ENCODE data around the gene CARNS1.
A peak's percentile ranks its signal among the peaks of the same experiment; 100 is the strongest.

CARNS1 gene

DNA sequence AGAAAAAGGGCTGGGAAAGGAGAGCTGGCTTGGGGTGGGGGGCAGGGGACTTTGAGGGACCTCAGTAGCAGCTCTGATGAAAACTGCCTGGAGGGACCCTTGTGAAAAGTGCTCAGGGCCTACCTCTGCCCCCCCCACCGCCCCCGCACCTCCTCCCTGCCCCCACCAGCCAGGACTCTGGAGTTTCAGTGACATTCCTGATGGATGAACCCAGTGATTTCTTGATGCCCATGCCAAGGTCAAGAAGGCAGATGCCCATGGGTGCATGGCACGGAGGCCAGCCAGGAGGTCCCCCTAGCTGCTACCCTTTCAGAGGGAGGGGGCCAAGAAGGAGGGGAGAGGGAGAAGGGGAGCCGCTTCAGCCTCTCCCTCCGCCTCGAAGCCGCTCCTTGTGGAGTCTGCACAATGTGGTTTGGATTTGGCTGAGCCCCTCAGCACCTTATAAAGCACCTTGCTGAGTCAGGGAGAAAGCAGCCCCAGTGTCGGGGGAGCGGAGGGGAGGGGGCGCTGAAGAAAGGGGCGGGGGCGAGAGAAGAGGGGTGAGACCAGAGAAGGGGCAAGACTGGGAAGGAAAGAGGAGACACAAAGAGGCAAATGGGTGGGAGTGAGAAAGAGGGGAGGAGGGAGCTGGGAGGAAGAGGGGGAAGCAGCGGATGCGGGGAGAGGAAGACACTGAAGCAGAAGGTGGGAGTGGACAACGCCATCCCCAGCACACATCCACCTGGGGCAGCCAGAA is 40.0 kb upstream of the CARNS1 start:
- peak; percentile 69 for FAIRE-seq
- no peak for DNase-seq (ENCODE audit: insufficient read length, low spot score)

DNA sequence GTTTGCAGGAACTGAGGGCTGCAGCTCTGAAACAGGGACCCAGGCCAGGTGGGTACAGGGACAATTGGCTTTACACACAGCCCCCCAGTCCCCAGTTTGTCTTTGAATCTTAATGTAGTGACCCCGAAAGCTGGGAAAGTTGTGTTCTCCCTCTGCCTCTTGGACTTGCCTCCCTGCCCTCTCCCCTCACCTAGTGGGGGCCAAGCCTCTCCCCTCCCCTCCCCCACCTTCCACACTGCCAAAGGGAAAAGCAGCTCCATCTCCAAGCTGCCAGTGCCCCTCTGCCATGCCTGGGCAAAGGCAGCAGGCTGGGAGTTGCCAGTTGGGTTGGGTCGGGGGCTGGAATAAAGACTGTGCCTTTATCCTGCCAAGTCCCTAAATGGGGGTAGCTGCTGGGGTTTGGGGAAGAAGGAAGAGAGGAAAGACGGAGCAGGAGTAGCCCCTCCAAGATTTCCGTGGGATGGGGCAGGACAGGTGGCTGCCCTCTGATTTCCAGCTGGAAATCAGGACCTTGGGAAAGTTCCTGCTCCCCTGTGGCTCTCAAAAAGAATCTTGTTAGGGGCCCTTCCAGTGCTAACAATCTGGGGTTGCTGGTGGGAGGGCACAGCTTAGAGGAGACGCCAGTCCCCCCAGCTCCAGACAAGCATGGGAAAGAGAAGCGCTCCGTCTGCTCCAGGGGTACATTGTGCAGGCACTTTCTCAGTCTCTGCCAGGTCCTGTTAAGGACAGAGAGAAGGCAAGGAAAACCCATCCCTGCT is 39.2 kb upstream of the CARNS1 start:
- DNase-seq (ENCODE audit: insufficient read length, low spot score) = no peak
- no peak for FAIRE-seq

DNA sequence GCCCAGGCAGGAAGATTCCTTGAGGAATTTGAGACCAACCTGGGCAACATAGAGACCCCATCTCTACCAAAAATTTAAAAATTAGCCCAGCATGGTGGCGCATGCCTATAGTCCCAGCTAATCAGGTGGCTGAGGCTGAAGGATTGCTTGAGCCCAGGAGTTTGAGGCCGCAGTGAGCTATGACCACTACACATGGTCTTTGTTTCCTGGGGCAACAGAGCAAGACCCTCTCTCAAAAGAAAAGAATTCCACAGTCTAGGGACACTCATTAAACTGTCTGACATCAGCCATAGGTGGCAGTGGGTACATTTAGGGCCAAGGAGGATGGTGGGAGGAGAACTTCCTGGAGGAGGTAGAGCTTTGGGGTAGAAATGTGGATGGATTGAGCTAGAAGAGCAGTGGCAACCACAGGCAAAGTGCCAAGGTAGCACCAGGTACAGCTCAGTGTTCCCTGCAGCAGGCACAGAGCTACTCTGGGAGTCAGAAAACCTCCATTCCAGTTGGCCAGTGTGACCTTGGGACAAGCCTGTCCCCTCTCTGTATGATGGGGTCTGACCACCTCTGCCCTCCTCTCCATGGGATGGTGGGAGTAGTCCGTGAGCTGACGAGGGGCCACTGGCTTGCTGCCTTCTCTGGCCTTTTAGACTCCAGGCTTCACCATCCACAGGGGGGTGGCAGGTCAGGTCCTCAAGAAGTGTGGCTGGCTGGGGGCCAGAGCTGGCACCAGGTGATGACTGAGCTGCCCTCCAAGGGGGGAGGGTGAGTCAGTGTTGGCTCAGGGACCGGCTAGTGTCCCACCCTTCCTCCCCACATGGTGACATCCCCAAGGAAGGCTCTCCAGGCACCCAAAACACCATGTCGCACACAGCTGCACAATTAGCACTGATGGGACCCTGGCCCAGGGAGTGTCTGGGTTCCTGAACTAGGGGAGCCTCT is 38.3 kb upstream of the CARNS1 start:
- FAIRE-seq = peak; percentile 80
- no peak for DNase-seq (ENCODE audit: insufficient read length, low spot score)

DNA sequence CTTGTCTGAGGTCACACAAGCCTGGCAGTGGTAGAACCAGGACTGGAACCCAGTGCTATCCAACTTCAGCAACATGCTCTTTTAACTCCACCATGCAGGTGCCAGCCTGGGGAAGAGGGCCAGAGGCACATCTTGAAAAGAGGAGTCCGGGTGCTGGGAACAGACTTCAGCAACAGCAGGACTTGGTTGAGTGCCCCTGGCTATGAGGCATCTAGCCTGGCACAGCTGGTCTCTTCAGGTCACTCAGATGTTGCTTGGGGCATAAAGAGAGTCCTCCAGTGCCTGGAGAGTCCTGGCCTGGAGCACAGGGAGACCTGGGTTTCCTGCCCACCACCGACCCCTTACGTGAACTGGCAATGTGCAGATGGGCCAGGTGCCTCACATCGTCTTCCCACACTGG is 36.9 kb upstream of the CARNS1 start:
- no peak for DNase-seq (ENCODE audit: insufficient read length, low spot score)
- FAIRE-seq = no peak

DNA sequence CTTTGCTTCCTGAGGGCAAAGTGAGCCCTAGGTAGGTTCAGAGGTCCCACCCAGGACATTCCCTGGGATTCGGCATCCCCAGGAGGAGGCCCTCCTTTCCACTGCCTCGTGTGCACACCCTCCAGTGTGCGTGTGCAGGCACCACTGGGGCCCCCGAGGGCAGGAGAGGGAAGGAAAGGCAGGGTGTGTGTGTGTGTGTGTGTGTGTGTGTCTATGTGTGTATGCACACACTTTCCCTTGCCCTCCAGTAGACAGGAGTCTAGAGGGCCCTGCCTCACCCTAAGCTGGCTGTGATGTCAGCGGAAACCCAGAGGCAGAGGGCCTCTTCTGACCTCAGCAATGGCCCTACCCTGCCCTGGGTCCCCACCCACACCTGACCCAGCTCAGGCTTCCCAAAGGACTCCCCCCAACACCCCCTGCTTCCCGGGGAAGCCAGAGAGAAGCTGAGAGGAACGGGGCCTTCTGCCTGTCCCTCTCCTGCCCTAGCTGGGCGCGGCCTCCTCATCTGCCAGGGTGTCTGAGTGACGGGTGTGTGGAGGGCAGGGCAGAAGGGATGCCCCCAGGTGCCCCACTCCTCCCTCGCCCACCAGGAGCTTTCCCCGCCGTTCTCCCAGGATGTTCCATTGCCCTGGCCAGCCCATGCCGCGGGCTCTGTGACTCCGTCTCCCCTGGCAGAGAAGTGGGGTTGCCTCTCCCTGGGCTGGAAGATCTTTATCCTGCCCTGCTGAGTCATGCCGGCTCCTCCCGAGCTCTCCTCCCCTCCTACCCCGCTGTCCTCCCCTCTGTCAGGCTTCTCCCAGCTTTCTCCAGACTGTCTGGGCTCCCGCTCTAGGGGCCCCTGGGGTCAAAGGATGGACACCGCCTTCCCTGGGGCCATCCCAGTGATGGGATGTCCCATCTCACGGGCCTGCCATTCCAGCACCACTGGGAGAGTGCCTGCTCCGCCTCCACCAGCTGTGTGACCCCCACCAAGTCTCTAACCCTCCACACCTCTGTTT is 36.1 kb upstream of the CARNS1 start:
- FAIRE-seq (peak; percentile 85), DNase-seq (ENCODE audit: insufficient read length, low spot score) (peak; percentile 79)

DNA sequence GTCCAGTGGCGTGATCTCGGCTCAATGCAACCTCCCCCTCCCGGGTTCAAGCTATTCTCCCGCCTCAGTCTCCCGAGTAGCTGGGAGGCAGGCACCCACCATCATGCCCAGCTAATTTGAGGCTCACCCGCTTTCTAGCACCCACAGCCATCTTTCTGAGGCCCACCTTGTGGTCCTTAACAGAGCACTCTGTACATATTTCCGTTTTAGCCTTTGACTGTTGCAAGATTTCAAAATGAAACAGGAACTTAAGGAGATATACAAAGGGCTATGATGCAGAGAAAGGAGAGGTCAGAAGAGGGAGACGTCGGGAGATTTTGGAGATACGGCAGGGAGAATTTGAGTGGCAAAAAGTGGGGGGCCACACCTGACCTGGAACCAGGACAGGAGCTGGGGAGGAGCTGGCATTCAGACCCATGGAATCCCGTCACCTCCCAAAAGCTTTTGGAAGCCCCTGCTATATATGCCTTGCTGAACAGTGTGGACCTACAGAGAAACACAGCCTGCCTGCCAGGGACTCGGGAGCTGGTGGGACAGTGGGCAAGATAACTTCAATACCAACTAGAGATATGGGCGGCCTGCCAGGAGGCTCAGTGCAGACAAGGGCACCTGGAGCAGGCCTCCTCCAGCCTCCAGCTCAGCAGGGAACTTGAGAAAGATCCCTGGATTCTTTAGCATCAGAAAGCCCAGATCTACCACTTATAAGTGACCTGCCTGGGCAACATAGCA is 34.1 kb upstream of the CARNS1 start:
- DNase-seq (ENCODE audit: insufficient read length, low spot score) (no peak), FAIRE-seq (no peak)

DNA sequence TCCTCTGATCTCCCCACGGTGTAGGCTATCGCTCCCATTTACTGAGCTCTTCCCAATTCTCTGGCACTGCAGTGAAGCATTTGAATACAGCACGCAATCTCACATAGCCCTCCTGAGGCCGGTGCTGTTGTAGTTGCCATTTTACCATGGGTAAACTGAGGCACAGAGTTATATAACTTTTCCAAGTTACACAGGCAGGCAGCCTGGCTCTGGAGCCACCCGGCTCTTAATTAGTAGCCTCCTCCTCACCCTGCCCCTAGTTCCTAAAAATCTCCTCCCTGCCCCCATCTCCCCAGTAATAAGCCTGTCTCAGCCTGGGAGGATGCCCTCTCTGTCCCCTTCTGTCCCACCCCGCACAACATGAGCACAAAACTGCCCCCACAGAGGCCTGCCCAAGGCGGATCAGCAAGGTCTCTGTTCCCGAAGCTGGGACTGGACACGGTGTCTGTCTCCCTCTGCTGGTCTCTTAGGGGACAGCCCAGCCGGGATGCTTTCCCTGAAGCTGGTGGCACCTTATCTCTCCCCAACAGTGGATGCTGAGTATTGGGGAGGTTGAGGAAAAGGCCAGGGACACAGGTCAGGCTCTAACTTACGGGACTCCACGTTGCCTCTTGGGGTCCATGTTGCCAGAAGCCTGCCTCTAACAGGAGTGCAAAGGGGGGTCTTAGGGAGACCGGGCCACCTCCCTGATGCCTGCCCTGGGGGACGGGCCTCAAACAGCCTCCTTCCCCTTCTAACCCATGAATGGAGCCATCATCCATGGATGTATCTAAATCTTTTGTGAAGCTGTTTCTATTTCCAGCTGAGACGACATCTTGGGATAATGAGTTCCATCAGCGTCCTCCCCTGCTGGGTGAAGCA is 33.0 kb upstream of the CARNS1 start:
- DNase-seq (ENCODE audit: insufficient read length, low spot score) (peak; percentile 85), FAIRE-seq (peak; percentile 82)

DNA sequence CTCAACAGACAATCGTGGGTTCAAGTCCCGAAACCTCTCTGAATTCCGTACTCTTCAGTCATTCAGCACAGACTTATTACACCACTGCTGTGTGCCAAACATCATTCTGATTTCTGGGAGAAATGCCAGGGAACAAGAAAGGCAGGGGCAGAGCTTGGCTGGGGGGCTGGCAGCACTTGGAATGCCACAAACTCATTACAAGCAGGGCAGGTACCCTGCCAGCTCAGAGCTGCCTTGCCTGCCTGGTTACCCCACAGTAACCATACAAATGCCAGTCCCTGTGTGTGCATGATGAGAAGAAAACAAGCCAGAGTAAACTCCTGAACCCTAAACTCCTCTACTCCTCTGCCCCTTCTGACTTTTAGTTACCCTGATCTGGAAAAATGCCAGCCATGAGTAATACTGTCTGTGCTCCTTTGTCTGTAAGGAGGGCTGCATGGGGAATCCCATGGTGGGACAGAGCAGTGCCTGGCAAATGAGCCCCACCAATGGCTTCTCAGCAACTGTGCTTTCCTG is 30.6 kb upstream of the CARNS1 start:
- peak; percentile 79 for FAIRE-seq

DNA sequence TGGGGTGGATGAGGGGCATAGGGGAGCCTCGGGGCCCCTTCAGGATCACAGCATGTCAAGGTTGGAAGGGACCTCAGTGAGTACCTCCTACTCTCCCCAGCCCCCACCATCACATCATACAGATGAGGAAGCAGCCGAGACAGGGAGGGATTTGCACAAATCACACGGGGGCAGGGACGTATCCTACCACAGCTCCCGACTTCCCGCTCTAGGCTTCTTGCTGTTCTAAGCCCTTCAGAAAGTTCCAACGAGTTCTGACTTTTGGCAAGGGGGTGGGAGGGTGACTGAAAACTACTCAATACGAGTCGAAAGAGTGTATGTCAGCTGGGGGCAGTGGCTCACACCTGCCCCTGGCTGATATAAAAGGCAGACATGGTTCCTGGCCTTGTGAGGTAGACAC is 28.4 kb upstream of the CARNS1 start:
- no peak for DNase-seq (ENCODE audit: insufficient read length, low spot score)
- no peak for FAIRE-seq

More for the DNA sequence above, 30.6 kb upstream of the CARNS1 start:
- DNase-seq (ENCODE audit: insufficient read length, low spot score) = no peak

DNA sequence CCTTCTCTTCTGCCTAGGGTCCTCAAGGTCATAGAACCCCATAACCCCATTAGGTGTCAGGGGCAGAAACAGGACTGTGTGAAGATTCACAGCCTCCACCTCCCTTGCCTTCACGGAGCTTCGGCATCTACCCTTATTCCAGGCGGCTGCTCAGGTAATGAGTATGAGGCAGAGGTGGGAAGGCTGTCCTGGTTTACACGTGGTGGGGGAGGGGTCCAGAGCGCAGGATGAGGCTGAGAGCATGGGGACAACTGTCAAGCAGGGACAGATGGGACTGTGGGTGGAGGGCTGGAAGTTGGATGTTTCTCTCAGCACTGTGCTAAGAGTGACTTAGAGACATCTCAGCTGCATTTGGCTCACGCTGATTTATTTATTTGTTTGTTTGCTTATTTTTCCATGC is 28.0 kb upstream of the CARNS1 start:
- FAIRE-seq = no peak

DNA sequence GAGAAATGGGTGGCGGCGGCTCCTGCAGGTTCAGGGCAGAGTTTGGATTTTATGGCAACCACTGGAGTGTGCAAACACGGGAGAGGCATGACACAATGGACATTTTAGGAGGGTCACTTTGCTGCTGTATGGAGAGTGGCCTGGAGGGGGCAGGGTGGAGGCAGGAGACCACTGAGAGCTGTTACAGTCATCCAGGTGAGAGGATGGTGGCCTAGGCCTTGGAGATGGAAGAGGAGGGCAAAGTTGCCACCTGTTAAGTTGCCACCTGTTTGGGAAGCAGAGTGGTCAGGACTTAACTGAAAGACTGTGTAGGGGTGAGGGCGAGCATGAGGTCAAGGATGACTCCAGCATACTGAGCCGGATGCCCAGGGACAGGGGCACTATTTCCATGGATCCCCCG is 26.0 kb upstream of the CARNS1 start:
- peak; percentile 79 for DNase-seq (ENCODE audit: insufficient read length, low spot score)
- peak; percentile 93 for FAIRE-seq

More for the DNA sequence above, 28.0 kb upstream of the CARNS1 start:
- no peak for DNase-seq (ENCODE audit: insufficient read length, low spot score)

DNA sequence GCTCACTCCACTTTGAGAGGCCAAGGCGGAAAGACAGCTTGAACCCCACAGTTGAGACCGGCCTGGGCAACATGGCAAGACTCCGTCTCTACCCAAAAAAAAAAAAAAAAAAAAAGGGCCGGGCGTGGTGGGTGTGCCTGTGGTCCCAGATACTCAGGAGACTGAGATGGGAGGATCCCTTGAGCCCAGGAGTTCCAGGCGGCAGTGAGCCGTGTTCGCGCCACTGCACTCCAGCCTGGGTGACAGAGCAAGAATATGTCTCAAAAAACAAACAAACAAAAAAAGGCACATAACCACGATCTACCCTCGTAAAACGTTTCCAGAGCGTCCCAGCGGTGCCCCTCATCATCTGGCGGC is 24.6 kb upstream of the CARNS1 start:
- no peak for DNase-seq (ENCODE audit: insufficient read length, low spot score)
- FAIRE-seq = no peak

DNA sequence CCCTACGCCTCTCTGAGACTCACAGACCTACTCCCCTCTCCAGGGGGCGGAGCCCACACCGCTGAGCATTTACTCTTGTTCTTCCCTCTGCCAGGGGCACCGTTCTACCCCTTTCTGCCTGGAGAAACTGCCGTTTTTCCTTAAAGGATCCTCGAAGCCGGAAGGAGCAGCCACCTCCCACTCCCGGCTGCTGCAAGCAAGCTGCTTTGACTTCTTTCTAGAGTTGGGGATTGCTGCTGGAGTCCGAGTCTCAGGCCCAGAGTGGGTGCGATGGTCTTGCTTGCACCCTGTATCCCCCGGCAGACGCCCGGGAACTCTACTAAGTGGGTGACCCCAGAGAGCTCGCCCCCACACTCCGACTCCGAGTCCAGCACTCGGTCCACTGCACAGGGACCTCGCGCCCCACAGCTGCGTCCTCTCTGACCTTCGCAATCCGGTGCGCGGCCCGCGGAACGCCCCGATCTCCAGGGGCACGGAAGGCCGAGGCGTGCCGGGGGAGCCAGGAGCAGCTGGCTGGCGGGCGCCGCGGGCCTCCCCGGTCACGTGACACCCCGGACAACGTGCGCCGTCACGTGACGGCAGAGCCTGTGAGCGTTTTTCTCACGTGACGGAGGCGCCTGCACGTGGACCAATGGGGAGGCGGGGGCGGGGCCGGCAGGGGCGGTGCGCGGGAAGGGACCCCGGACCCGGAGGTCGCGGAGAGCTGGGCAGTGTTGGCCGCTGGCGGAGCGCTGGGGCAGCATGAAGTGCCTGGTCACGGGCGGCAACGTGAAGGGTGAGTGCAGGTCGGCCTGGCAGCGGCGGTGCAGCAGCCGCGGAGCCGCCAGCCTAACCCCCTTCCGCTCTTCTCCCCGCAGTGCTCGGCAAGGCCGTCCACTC is 23.9 kb upstream of the CARNS1 start, which contains the start of gene RAD9A:
Gene RAD9A (plus strand): TSS at position 683 of the 879 bp plus-strand sequence. CDS start 59 bp downstream, at position 742.
- peak; percentile 95 for FAIRE-seq
- DNase-seq (ENCODE audit: insufficient read length, low spot score) = peak; percentile 100

DNA sequence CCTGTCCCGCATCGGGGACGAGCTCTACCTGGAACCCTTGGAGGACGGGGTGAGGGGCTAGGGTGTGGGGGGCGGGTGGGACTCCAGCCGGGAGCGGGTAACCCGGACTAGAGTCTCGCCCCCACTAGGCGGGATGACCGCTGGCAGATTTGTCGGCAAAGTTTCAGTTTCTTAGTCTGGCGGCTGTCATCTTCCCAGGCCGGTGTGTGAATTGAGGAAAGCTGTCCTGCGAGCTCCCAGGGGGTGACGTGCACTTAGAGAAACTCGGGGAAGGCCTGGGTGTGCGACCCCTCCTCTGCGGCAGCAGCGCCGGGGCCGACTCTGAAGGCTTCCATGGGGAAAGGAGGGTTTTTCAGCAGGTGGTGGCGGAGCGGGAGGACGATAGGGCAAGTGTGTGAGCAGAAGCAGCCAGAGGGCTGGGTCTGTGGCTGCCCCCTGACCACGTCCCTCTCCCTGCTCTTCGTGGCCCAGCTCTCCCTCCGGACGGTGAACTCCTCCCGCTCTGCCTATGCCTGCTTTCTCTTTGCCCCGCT is 23.2 kb upstream of the CARNS1 start:
- FAIRE-seq = peak; percentile 72

DNA sequence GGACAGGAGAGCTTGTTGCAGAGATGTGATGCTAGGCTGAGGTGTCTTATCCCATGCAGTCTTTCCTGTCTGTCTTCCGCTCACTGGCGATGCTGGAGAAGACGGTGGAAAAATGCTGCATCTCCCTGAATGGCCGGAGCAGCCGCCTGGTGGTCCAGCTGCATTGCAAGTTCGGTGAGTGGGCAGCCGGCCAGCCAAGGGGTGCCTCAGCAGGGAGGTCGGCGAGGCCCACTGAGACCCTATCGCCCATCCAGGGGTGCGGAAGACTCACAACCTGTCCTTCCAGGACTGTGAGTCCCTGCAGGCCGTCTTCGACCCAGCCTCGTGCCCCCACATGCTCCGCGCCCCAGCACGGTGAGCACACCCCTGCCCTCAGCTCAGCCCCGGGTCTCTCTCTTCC is 22.0 kb upstream of the CARNS1 start:
- no peak for DNase-seq (ENCODE audit: insufficient read length, low spot score)
- no peak for FAIRE-seq

More for the DNA sequence above, 23.2 kb upstream of the CARNS1 start:
- no peak for DNase-seq (ENCODE audit: insufficient read length, low spot score)

DNA sequence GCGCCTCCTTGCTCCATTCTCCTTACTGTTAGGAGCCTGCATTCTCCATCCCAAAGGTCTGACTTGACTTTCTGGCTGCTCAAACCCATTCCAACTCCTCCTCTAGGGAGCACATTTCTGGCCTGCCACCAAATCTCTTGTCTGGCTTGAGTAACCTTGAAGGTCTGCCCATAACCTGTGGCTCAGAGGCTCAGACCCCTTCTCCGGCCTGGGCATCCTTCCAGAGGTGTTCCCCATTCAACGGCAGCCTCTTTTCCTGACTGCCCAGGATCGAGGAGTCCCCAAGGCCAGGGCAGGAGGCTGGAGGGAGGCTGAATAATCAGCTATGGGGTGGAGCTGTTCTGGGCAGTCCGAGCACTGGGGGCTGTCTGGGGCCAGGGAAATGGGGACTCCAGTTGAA is 21.5 kb upstream of the CARNS1 start:
- DNase-seq (ENCODE audit: insufficient read length, low spot score) (no peak), FAIRE-seq (no peak)
